ENCODE data around the gene LAPTM5.

- TF ChIP-seq CTCF (IDR thresholded peaks at IDR 0.05; ENCODE audit: low read depth, low read length, missing input control) (no peak), ATF3 (IDR thresholded peaks at IDR 0.05) (no peak), MAX (IDR thresholded peaks at IDR 0.05) (no peak), RXRA (IDR thresholded peaks at IDR 0.05) (no peak)
Observed at GRCh38 chr1:30725450-30726095, 32.0 kb downstream of the LAPTM5 start.
